ENCODE data around the gene SIDT2. TPM values are rescaled to one million over a fixed set of nuclear protein-coding genes. Genes with fewer than 3 reads are reported as not detected.

SIDT2 gene
- total and polyA plus RNA-seq, 2 of the 13 experiments (the other 11 are each of a cell fraction or from before 2014, with no cell fraction given) = 11.5 to 28.0 TPM

GRCh38 chr11:117144477-117145392, 33.8 kb upstream of the SIDT2 start (continued):
- TF ChIP-seq PRDM10 (CRISPR knock-in tag; IDR thresholded peaks at IDR 0.05; ENCODE audit: low read depth) = no peak
- TF ChIP-seq AHDC1 (CRISPR knock-in tag; IDR thresholded peaks at IDR 0.05; ENCODE audit: borderline replicate concordance) = no peak
- no peak for TF ChIP-seq ARID4A (CRISPR knock-in tag; IDR thresholded peaks at IDR 0.05; ENCODE audit: borderline replicate concordance)
- TF ChIP-seq ZNF362 (CRISPR knock-in tag; IDR thresholded peaks at IDR 0.05; ENCODE audit: borderline replicate concordance) = no peak
- no peak for TF ChIP-seq RBM22 (optimal IDR thresholded peaks at IDR 0.05; ENCODE audit: low read length)
- no peak for TF ChIP-seq ZEB1 (IDR thresholded peaks at IDR 0.05; ENCODE audit: insufficient replicate concordance, low read depth)
- no peak for TF ChIP-seq TAF1 (CRISPR knock-in tag; IDR thresholded peaks at IDR 0.05)
- TF ChIP-seq TARDBP (CRISPR knock-in tag; IDR thresholded peaks at IDR 0.05) = 0 out of 2 replicates have a peak, but pooled peaks have one; percentile 53
- no peak for TF ChIP-seq ZNF704 (CRISPR knock-in tag; IDR thresholded peaks at IDR 0.05; ENCODE audit: borderline replicate concordance)
- peak; percentile 91 for TF ChIP-seq ZFY (CRISPR knock-in tag; IDR thresholded peaks at IDR 0.05)

All from HepG2 (cell line).